Skeletal muscle satellite cell (primary cell): ENCODE results near the gene AIFM1.

Experiments used
- H3K27me3 ChIP-seq: 2 replicates; pipeline ENCODE4 v1.7.0; 2013; ENCODE audit warnings: low read length; ENCODE audit not compliant: control insufficient read depth, insufficient read depth
- H3K36me3 ChIP-seq: 2 replicates; pipeline ENCODE4 v1.7.0; 2013; ENCODE audit warnings: mild to moderate bottlenecking, control low read depth, low read length; ENCODE audit not compliant: insufficient read depth
- H3K4me1 ChIP-seq: 2 replicates; pipeline ENCODE4 v1.7.0; 2013; ENCODE audit warnings: low read length; ENCODE audit not compliant: control insufficient read depth, insufficient read depth
- H3K4me2 ChIP-seq: 2 replicates; pipeline ENCODE4 v1.7.0; 2013; ENCODE audit warnings: mild to moderate bottlenecking, low read length
- H3K4me3 ChIP-seq: 2 replicates; pipeline ENCODE4 v1.7.0; 2013; ENCODE audit warnings: low read length
- H3K9ac ChIP-seq: 2 replicates; pipeline ENCODE4 v1.7.0; 2013; ENCODE audit warnings: mild to moderate bottlenecking, low read depth, low read length, moderate library complexity
- H3K9me3 ChIP-seq: replicated peaks from 2 replicates; pipeline ENCODE4 v1.7.0; 2013; ENCODE audit warnings: mild to moderate bottlenecking, control low read depth, low read length

Gene AIFM1

DNA sequence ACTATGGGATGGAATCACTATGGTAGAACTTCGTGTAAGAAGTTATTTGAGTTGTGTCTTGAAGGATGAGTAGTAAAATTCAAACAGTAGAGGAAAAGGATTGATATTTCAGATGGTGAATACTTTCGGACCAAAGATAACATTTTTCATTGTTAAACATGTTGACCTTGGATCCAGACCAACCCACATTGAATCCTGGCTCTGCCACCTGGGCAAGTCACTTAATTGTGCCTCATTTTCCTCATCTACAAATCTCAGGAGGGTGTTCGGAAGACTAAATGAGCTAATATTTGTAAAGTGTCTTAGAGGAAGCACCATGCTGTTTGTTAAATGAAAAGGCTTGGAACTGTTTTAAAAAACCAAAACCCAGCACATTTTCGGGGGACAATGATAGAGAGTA is 1.4 kb upstream of the AIFM1 start:
- Histone ChIP-seq H3K4me3 (peak overlapping the region; percentile 80), H3K36me3 (no peaks in the 10 kb centered on the region), H3K4me2 (peak overlapping the region; percentile 82), H3K4me1 (no peaks in the 10 kb centered on the region), H3K27me3 (no peaks in the 10 kb centered on the region), H3K9ac (no peak overlapping the region), H3K9me3 (no peaks in the 10 kb centered on the region)

DNA sequence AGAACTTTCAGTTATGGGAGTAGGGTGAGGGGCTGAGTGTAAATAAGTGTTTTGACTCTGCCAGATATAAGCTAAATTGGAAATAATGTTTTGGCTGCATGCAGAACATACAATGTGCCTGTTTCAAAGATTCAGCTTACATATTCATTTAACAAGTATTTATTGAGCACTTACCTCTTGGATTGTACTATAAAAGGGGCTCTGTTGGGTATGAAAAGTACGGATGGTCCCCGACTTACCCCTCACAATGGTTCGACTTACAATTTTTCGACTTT is 799 bp upstream of the AIFM1 start:
- no peaks in the 10 kb centered on the region for H3K36me3 ChIP-seq
- H3K4me2 ChIP-seq: peak overlapping the region; percentile 82
- H3K4me1 ChIP-seq: no peaks in the 10 kb centered on the region
- no peaks in the 10 kb centered on the region for H3K9me3 ChIP-seq
- peak overlapping the region; percentile 84 for H3K9ac ChIP-seq
- no peaks in the 10 kb centered on the region for H3K27me3 ChIP-seq
- H3K4me3 ChIP-seq: peak overlapping the region; percentile 80

DNA sequence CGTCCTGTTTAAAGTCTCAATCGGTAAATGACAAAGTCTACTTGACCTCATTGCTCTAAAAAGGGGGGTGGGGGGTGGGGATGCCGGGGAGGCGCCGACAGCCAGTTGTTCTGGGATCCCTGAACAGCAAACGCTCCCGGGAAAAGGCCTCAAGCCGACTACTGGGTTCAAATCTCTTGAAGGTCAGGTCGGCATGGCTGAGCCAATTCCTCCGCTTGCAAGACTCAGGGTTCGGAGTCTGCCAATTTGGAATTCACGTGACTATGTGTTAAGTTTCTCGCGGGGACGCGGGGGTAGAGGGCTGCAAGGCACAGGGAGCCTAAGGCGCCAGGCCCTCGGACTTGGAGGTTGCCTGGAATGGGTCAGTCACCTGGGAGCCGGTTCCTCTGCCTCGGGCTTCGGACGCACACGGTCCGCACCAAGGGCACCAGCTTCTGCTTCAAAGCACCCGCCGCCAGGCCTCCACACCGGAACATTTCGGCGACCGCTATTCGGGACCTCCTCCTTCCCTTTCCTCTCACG is 399 bp downstream of the AIFM1 start:
- H3K4me2 ChIP-seq: peak overlapping the region; percentile 82
- peak overlapping the region; percentile 80 for H3K4me3 ChIP-seq
- no peaks in the 10 kb centered on the region for H3K9me3 ChIP-seq
- H3K9ac ChIP-seq: peak overlapping the region; percentile 84
- no peaks in the 10 kb centered on the region for H3K27me3 ChIP-seq
- no peaks in the 10 kb centered on the region for H3K36me3 ChIP-seq
- H3K4me1 ChIP-seq: no peaks in the 10 kb centered on the region

DNA sequence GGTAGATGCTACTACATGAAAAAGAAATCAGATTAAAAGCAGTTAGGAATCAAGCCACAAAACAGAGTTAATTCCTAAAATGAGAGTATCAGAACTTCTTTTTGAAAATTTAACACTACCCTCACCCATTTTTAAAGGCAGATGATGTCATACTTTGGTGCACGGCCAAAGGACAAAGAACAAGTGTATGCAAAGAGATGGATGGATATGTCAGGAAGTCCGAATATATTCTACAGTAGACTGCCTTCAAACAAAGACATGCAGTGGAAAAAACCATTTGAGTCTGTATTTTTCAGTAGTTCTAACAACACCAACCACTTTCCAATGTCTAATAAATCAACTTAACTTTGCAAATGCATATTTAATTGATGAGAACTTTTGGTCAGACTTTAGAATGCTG is 2.2 kb downstream of the AIFM1 start:
- H3K9ac ChIP-seq: no peak overlapping the region
- H3K36me3 ChIP-seq: no peaks in the 10 kb centered on the region
- H3K4me1 ChIP-seq: no peaks in the 10 kb centered on the region
- no peaks in the 10 kb centered on the region for H3K27me3 ChIP-seq
- no peak overlapping the region for H3K4me2 ChIP-seq
- no peaks in the 10 kb centered on the region for H3K9me3 ChIP-seq
- H3K4me3 ChIP-seq: no peak overlapping the region

DNA sequence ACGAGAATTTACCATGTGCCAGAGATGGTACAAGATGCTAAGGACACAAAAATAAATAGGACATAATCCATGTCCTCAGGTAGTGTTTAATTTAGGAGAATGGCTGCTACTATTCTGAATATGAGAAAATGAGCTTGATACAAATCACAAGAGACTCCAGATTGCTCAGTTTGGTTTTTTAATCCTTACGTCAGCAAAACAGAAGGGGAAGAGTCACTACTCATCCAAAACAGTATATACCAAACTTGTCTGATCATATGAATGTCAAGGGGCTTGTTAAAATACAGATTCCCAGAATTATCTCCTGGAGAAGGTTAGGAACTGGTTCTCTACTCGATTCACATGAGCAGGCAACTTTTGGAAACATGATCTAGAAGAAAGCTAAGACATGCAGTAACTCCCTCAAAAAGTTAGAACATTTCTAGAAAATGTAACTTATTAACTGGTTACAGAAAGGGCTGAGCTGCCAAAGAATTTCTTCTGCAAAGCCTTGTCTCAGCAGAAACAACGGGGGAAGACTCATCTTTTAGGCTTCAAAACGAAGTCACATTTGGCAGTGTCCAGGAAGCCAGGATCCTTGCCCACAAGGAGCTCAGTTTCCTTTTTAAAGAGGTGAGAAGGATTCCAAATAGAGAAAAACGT is 3.4 kb downstream of the AIFM1 start:
- no peaks in the 10 kb centered on the region for H3K36me3 ChIP-seq
- H3K27me3 ChIP-seq: no peaks in the 10 kb centered on the region
- no peak overlapping the region for H3K4me2 ChIP-seq
- H3K9ac ChIP-seq: no peak overlapping the region
- no peak overlapping the region for H3K4me3 ChIP-seq
- H3K9me3 ChIP-seq: no peaks in the 10 kb centered on the region
- no peaks in the 10 kb centered on the region for H3K4me1 ChIP-seq

DNA sequence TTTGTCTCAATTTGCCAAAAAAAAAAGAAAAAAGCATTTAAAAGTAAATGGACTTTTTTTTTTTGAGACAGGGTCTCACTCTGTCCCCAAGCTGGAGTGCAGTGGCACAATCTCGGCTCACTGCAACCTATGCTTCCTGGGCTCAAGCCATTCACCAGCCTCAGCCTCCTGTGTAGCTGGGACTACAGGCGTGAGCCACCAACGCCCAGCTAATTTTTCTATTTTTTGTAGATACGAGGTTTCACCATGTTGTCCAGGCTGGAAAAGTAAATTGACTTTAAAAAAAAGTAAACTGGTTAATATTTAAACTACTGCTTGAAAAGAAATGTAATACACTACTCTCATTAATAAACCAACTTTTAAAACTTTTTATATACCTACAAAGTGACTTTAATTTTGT is 5.9 kb downstream of the AIFM1 start:
- Histone ChIP-seq H3K36me3 (no peaks in the 10 kb centered on the region), H3K9ac (no peak overlapping the region), H3K4me1 (no peaks in the 10 kb centered on the region)

DNA sequence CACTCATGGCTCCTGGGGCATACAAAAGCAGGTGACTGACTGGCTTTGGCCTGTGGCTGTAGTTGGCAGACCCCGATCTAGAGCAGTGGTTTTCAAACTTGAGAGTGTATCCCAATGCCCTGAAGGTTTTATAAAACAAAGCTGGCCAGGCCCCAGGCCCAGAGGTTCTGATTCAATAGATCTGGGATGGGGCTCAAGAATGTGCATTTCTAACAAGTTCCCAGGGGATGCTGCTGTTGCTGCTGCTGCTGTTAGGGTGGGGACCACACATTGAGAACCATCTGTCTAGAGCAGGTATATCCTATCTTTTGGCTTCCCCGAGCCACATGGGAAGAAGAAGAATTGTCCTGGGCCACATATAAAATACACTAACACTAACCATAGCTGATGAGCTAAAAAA is 7.3 kb downstream of the AIFM1 start:
- Histone ChIP-seq H3K4me2 (no peak overlapping the region), H3K36me3 (no peaks in the 10 kb centered on the region), H3K4me3 (no peak overlapping the region), H3K9me3 (no peaks in the 10 kb centered on the region), H3K27me3 (no peaks in the 10 kb centered on the region), H3K4me1 (no peaks in the 10 kb centered on the region), H3K9ac (no peak overlapping the region)

More for the DNA sequence above, 5.9 kb downstream of the AIFM1 start:
- Histone ChIP-seq H3K27me3 (no peaks in the 10 kb centered on the region), H3K9me3 (no peaks in the 10 kb centered on the region), H3K4me2 (no peak overlapping the region), H3K4me3 (no peak overlapping the region)

DNA sequence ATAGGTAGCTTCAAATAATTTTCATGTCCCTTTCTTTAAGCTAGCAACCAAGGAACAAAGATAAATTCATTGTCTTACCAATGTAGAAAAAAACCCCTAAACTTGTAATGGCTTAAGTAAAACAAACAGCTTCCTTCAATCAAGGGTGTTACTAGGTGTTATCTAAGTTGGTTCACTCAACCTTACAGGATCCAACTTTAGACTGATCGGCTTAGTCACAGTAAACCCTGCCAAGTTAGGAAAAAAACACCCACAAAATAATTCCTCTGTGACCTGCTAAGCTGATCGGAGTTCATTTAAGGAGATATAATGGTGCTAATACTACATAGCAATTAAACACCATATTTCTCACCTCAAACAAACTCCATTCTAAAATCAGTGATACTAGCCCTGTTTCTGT is 10.1 kb downstream of the AIFM1 start:
- Histone ChIP-seq H3K9ac (no peak overlapping the region), H3K4me1 (no peaks in the 10 kb centered on the region), H3K36me3 (no peaks in the 10 kb centered on the region), H3K4me3 (no peak overlapping the region), H3K27me3 (no peaks in the 10 kb centered on the region), H3K4me2 (no peak overlapping the region), H3K9me3 (no peaks in the 10 kb centered on the region)

DNA sequence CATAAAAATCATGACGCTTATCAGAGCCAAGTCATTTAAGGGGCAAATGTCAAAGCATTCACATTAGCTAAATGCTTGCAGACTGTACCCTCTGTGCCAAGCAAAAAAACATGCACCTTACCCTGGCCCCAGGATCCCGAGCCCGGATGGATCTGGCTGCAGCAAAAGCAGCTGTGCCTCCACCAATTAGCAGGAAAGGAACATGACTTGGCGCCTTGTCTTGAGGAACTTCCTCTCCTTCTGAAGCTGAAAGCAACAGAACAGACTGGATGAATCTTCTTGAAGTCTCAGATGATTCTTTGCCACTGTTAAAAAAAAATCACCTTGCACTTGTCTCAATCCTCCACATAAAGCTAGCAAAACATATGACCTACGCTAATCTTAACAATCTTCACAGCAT is 18.0 kb downstream of the AIFM1 start:
- peaks cover 13% of the 10 kb centered on the region for H3K36me3 ChIP-seq
- no peak overlapping the region for H3K4me3 ChIP-seq
- no peak overlapping the region for H3K4me2 ChIP-seq
- no peaks in the 10 kb centered on the region for H3K4me1 ChIP-seq
- no peaks in the 10 kb centered on the region for H3K9me3 ChIP-seq
- H3K27me3 ChIP-seq: no peaks in the 10 kb centered on the region
- no peak overlapping the region for H3K9ac ChIP-seq

DNA sequence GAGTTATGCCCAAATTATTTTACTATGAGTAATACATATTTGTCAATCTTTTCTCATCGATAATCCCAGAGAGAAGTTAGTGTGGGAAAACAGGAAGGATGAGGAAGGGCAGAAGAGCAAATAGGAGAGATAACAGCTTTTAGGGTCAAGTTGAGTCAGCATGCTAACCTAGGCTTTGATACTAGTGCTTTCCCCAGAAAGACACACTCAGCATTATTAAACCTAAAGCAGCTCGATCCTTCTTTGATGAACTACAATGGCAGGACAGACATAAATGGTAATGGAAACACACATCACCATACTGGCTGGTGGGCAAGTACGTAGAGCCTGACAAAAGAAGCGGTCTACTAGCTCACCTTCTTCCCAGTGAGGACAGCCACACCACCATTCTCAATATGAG is 20.5 kb downstream of the AIFM1 start:
- Histone ChIP-seq H3K27me3 (no peaks in the 10 kb centered on the region), H3K9me3 (no peaks in the 10 kb centered on the region), H3K4me1 (no peaks in the 10 kb centered on the region), H3K4me3 (no peak overlapping the region), H3K36me3 (peaks cover 13% of the 10 kb centered on the region), H3K4me2 (no peak overlapping the region), H3K9ac (no peak overlapping the region)

DNA sequence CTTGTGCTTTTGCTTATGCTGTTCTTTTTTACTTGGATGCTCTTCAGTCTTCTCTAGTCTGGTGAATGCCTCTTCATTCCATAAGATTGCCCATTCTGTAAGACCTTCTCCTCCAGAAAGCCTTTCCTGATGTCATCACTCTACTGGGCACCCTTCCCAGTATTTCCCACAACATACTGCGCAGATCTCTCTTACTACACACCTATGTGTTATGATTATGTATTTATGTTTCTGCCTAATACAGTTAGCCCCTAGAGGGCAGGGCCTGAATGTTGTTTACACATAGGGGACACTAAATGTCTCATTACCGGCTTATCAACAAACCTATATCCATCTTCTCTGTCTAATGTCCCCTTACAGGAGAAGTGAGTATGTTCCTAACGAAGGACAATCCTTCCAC is 21.1 kb downstream of the AIFM1 start:
- Histone ChIP-seq H3K4me2 (no peak overlapping the region), H3K27me3 (no peaks in the 10 kb centered on the region), H3K4me1 (no peaks in the 10 kb centered on the region), H3K9ac (no peak overlapping the region), H3K36me3 (peaks cover 18% of the 10 kb centered on the region), H3K9me3 (no peaks in the 10 kb centered on the region), H3K4me3 (no peak overlapping the region)

DNA sequence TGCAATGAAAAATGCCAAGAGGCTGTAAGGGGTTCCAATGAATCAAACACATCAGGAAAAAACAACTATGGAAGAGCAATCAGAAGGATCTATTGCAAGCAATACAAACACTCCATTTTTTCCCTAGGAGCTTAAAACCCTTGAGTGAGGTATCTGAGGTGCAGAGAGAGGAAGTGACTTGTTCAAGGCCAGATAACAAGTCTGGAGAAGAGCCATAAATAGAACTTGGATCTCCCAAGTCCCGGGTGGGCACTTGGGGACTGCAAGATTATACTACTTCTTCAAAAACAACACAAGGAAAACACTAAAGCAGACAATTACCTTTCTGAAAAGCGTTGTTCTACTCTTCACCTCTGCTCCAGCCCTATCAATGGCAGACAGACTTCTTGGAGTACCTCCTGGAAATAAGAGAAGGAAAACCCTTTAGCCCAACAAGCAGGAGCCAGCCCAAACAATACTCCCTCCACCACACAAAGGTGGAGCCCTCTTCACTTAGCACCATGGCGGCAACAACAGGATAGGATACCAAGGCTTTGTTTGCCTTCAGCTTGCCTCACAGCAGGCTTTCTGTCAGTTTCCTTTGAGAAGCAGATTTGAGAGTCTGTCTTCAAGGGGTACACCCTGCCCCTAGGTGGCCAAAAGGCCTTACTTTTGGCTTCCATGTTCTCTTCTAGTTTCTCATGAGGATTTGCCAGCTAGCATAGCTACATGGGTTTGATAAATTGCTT is 26.0 kb downstream of the AIFM1 start:
- no peaks in the 10 kb centered on the region for H3K9me3 ChIP-seq
- H3K27me3 ChIP-seq: no peaks in the 10 kb centered on the region
- no peak overlapping the region for H3K4me3 ChIP-seq
- H3K4me2 ChIP-seq: no peak overlapping the region
- H3K4me1 ChIP-seq: no peaks in the 10 kb centered on the region
- H3K9ac ChIP-seq: no peak overlapping the region
- H3K36me3 ChIP-seq: peaks cover 27% of the 10 kb centered on the region
